GM12878 (cell line): ENCODE data around the gene ATP4B.

Experiments used
- BCL3 ChIP-seq: IDR thresholded peaks from 2 replicates; pipeline ENCODE4 v1.6.1; 2011; ENCODE audit warnings: borderline replicate concordance, low read depth, mild to moderate bottlenecking, moderate library complexity, low read length; ENCODE audit not compliant: insufficient read depth, poor library complexity, severe bottlenecking
- CREB1 ChIP-seq: IDR thresholded peaks from 2 replicates; pipeline ENCODE4 v1.6.1; 2012; ENCODE audit warnings: low read depth, mild to moderate bottlenecking, inconsistent platforms
- CTCF ChIP-seq, 3 experiments: IDR thresholded peaks in 2 of 3; conservative IDR thresholded peaks in 1 of 3; 2 replicates each; pipeline ENCODE4 v1.5.1; 2011; ENCODE audit warnings: low read depth in 3 of 3, low read length in 3 of 3, mild to moderate bottlenecking in 3 of 3, control low read depth in 2 of 3, moderate library complexity in 2 of 3, inconsistent platforms in 1 of 3, mixed read lengths in 1 of 3; ENCODE audit not compliant: control insufficient read depth in 2 of 3, insufficient read depth in 1 of 3; ENCODE audit errors: extremely low read depth in 1 of 3
- SMC3 ChIP-seq: IDR thresholded peaks from 2 replicates; pipeline ENCODE4 v1.6.1; 2011; ENCODE audit warnings: low read length, improper control_type of control experiment, borderline replicate concordance
- STAT1 ChIP-seq: fragments of 450-650 bp; conservative IDR thresholded peaks from 2 replicates; pipeline ENCODE4 v1.6.1; 2014; ENCODE audit warnings: antibody characterized with exemption, mild to moderate bottlenecking

- TF ChIP-seq STAT1 (no peak), SMC3 (no peak), BCL3 (no peak), CTCF (IDR thresholded peaks at IDR 0.05 in 2 of 3, conservative IDR thresholded peaks at IDR 0.05 in 1 of 3; ENCODE audit: control insufficient read depth in 2 of 3, extremely low read depth in 1 of 3, insufficient read depth in 1 of 3, low read depth in 3 of 3, low read length in 3 of 3) (no peak), CREB1 (no peak)
These were observed 2.5 kb downstream of the ATP4B start for GRCh38 chr13:113655346-113656002.
